NCI-H1048 (cell line): ENCODE results near the gene SMTN.

ENCODE experiments used
- DNase-seq: peaks from one replicate; lab custom pipeline; 2025; lab: John Stamatoyannopoulos, UW

SMTN gene

DNA sequence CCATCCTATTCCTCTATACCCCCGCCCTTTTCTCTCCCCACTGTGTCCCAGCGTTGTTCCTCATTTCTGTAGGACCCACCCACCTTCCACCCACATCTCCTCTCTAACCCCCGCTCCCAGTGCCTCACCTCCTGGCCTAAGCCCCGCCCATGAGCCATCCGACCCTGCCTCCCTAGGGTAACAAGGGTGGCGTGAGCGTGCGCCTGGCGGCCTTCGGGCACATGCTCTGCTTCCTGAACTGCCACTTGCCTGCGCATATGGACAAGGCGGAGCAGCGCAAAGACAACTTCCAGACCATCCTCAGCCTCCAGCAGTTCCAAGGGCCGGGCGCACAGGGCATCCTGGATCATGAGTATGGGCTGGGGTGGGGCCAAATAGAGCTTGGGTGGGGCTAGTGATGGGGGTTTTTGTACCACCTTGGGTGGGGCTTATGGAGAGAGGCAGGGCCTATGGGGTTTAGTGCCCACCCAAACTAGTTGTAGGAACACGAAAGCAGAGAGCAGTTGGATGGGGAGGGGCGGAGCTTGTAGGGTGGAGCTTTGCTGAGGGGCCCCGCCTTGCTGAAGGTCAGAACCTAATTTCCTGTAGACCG is 46.2 kb downstream of the SMTN start:
- DNase-seq = no peak

DNA sequence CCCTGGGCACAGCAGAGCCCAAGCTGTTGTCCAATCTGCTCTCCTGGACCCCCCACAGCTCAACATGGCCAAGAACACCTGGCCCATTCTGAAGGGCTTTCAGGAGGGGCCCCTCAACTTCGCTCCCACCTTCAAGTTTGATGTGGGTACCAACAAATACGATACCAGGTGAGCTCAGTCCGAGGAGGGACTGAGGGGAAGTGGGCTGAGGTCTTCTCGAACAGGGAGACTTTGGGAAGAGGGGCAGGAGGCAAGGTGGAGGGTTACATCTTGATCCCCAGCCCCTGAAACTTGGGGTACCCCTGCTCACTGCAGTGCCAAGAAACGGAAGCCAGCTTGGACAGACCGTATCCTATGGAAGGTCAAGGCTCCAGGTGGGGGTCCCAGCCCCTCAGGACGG is 47.0 kb downstream of the SMTN start:
- no peak for DNase-seq

DNA sequence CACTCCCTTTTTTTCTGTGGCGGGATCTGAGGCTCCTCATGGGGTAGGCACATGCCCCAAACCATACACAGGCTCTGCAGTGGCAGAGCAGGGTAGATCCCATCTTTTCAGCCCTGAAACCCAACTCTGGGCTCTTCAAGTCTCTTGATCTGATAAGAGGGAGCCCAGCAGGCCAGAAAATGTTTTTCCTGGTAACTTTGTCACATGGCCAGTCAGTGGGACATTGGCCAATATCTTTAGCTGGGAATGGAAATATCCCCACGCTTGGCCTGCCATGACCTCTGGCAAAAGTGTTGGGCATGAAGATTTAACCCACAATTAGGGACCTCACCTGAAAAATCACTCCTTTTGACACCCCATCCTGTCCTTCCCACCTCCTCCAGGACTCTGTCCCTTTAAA is 49.8 kb downstream of the SMTN start:
- no peak for DNase-seq

DNA sequence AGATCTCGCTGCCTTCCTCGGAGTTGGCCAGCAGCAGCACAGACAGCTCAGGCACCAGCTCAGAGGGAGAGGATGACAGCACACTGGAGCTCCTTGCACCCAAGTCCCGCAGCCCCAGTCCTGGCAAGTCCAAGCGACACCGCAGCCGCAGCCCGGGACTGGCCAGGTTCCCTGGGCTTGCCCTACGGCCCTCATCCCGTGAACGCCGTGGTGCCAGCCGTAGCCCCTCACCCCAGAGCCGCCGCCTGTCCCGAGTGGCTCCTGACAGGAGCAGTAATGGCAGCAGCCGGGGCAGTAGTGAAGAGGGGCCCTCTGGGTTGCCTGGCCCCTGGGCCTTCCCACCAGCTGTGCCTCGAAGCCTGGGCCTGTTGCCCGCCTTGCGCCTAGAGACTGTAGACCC is 52.8 kb downstream of the SMTN start:
- DNase-seq = no peak

DNA sequence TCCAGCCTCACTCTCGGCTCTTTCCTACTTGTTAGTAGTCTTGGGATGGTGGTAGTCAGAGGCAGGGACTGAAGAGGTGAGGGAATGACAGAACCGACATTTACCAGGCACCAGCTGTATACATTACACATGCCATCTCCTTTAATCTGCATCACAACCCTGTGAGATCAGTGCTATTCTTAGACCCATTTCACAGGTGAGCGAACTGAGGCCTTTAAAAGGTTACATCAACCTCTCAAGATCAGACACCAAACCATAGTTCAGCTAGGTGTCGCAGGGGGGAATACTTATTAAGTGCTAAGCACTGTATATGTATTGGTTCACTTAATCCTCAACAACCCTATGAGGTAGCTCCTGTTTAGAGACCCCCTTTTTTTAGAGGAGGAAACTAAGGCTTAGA is 53.6 kb downstream of the SMTN start:
- DNase-seq = no peak

DNA sequence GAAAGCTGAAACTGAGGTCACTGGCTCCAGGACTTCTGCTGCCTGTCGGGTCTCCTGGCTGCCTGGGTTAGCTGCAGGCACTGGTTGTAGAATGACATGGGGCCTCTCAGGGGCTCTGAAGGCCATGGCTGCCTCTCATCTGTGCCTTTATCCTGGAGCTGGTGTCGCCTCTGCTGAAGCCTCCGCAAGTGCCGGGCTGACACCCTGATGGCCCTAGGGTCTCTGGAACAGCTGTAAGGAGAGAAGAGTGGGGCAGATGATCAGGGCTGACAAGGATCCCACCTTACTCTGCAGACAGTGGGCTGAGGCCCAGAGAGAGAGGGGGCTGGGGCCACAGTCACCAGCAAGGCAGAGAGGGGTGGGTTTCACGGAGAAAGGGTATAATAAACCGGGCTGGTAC is 54.6 kb downstream of the SMTN start:
- DNase-seq = no peak

DNA sequence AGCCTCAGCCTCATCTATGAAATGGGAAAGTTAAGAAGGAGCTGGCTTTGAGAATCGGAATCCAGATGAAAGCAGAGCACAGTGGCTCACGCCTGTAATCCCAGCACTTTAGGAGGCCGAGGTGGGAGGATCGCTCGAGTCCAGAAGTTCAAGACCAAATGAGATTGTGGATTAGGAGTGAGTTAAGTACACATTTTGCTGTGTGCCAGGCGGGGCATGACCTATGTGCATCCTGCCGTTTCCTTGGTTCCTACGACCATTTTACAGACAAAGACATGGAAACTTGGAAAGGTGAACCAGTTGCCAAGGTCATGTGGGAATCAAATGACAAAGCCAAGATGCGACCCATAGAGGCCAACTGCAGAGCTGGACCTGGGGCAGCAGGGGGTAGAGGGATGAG is 55.0 kb downstream of the SMTN start:
- no peak for DNase-seq

DNA sequence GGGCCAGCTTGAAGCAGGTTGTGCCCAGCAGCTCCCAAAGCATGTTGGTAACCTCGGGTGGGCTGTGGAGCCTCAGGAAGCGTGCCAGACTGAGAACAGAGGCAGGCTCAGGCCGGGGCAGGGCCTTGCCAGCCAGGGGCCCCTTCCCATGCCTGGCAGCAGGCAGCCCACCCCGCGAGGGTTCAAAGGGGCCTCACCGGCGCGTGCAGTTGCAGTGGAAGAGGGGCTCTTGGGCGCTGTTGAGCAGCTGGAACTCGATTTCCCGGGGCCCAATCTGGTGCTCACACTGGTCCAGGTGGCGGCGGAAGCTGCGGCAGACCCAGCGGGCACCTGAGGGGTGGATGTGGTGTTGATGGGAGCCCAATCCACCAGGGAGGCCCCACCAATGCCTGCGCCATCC is 55.6 kb downstream of the SMTN start:
- DNase-seq = no peak

DNA sequence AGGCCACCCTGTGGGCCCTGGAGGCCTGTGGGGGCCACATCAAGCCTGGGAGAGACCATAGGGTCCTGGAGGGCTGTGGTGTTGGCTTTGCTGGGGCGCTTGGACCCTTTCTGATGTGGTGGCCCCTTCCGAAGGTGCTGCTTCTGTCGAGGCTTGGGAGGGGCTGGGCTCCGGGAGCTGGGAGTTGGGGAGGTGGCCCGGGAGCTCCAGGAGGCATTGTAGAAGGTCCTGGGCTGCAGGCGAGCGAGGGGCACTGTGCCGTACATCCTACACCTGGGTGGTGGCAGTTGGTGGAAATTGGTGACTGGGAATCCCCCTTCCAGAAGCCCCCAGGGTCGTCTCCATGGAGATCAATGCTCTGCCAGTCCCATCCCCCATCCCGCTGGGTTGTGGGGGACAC is 56.6 kb downstream of the SMTN start:
- no peak for DNase-seq

DNA sequence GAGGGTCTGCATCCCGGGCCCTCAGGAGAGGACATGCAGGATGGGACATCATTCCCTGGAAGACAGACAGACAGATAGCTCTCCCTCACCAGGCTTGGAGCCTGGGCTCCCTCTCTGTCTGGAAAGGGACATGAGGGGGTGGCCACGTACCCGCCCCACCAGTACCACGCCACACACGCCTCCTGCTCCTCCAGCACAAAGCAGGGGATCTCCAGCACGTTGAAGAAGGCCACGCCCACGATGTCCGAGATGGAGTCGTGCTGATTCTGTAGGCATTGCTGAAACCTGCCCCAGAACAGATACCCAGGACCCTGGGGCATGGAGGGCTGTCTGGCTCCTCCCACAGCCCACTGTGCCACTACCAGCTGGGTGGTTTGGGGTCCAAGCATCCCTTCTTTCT is 57.0 kb downstream of the SMTN start:
- DNase-seq = no peak

DNA sequence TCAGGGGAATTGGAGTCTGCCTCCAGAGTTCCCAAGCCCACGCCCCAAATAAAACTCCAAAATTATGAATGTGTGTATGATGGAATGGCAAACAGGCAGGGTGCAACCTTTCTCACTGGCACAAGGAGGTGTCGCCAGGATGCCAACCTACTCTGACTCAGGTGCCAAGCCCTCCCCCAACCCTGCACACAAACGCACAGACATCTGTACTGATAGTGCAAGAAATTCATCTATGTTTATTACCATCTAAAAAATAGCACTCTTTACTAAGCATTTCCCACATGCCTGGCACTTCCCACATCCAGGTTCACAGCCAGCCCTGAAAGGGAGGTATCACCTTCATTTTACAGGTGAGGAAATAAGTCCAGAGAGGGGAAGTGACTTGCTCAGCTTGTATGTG is 57.9 kb downstream of the SMTN start:
- no peak for DNase-seq

DNA sequence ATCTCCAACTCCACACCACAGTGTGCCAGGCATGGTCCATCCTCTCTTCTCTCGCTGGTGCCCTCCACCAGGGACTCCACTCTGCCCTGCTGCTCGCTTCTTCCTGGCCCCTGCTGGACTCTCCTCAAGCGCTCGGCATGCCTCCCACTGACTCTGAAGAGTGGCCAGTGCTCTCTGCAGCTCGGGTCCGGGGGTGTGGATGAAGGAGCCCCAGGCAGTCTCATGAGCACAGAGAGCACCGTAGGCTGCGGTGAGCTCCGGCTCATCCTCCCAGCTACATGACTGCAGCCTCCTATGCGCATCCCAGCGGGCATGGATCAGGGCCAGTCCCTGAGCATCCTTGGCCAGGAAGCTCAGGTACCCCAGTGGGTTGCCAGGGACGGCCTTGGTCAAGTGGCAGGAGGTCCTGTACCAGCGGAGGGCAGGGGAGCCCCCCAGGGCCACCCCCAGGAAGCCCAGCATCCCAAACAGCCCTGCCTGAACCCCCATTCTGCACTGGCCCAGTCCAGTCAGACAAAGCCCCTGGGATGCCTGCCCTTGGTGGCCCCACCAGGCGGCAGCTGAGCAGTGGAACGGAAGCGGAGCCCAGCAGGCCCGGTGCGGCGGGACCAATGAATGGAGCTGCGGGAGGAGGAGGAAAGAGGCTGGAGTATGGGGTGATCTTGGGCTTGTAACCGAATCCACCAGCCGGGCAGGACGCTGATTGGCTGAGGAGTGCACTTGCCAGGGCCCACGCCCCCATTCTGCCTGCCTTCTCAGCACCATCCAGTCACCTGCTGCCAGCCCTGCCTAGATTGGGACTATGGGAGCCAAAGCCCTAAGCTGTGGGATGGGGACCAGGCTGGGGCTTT is 59.0 kb downstream of the SMTN start, which contains the start of gene PLA2G3:
Gene PLA2G3 (minus strand): TSS at position 643 of the 851 bp plus-strand sequence. CDS start 154 bp downstream, at position 489.
- DNase-seq = no peak

DNA sequence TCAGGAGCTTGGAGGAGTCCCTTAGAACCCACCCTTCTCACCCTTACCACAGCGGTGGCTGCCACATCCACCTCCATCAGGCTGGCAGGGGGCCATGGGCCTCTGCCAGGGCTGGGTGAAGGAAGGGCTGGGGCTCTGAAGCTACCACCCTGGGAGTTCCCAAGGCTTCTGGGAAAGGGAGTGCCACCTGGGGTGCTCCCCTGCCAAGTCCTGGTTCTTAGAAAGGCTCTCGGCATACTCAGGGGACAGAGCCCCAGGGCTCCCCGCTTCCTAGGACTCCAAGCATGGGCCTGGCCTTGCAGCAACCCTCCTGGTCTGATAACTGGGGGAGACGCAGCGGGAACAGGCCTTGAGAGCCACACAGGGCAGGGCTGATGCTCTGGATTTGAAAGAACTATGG is 59.6 kb downstream of the SMTN start:
- no peak for DNase-seq

DNA sequence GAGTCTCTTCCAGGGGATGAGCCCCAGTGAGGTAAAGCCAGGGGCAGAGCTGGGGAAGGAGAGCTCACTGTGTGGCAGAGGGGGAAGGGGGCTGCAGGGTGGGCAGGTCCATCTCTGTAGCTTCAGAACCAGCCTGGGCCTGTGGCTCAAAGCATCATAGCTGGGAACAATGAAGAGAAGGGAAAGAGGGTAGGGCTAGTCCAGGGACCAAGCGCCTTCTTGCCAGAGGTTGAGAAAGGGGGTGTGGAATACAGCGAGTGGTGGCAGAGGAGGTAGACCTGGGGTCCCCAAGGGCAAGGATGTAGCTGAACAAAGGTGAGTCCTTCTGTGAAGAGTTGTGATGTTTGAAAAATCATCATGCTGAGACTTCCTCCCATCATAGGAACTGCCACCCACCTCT is 60.4 kb downstream of the SMTN start:
- DNase-seq = no peak

DNA sequence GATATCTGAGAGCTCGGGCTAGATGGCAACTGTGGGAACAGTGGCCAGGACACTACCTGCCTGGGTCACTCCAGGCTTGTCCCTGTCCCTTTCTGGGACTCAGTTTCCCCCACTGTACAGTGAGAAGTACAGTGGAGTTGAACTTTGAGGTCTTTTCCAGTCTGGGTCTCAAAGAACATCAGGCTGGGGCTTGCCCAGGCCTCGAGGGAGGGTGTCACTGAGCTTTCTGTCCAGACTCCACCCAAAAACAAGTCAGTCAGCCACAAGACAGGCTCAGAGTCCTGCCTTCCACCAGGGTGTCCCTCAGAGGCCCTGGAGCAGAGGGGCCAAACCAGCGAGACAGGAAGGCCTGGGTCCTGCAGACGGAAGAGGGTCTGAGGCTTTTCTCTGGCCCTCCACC is 61.2 kb downstream of the SMTN start:
- no peak for DNase-seq

DNA sequence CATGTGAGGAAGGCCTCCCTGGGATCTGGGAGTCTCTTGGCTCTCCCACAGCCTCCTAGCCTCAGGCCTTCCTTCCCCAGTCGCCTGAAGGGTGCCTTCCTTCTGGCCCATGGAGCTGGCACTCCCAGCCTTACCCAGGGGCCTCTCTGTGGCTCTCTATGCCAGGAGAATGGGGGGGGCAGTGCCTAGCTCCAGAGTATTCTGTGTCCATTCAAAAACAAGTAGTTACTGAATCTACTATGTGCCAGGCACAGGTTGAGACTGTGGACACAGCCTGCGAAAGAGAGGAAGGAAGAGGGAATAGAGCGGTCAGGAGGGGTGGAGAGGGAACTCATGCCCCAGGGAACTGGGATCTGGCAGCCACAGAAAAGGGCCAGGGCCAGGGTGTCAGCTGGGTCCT is 61.9 kb downstream of the SMTN start:
- no peak for DNase-seq

DNA sequence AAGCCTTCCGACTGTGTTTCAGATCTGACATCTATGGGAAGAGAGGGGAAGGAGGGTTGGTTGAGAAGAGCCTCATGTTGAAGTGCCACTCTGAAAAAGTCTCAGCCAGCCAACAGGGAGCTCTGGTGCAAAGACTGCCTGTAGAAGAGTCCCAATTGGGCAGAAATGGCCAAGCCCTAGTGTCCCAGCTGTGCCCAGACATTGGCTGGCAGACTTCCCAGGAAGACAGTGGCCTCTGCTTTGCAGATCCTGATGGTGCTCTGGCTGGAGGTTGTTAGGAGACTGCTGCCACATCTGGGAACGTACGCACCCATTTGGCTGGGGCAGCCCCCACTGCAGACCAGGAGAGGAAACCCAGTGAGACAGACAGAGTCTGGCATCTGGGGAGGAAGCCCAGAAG is 62.4 kb downstream of the SMTN start:
- DNase-seq = no peak

DNA sequence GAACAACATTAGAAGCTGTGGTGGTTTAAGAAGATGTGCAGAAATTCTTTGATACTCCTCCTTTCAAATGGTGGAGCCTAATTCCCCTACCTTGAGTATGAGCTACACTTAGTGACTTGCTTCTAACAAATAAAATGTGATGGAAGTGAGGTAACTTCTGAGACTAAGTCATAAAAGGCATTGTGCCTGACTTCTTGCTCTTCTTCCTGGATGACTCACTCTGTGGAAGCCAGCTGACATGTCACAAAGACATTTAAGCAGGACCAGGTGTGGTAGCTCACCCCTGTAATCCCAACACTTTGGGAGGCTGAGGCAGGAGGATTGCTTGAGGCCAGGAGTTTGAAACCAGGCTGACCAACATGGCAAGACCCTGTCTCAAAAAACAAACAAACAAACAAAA is 63.1 kb downstream of the SMTN start:
- DNase-seq = no peak

DNA sequence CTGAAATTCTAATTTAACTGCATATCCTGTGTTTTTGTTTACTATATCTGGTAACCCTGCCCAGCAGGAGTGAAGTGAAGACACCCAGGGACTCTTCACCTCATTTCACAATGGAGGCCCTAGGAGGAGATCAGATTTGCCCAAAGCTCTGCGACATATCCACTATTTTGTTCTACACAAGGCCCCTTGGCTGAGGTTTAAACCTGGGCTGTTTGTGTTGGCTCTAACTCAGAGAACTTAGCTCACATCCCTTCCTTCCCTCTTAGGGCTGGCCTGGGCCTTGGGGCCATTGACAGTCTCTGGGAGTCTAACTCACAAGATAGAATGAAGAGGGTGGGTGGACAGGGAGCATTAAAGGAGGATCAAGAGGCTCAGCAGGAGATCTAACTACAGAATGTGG is 67.4 kb downstream of the SMTN start:
- DNase-seq = no peak

DNA sequence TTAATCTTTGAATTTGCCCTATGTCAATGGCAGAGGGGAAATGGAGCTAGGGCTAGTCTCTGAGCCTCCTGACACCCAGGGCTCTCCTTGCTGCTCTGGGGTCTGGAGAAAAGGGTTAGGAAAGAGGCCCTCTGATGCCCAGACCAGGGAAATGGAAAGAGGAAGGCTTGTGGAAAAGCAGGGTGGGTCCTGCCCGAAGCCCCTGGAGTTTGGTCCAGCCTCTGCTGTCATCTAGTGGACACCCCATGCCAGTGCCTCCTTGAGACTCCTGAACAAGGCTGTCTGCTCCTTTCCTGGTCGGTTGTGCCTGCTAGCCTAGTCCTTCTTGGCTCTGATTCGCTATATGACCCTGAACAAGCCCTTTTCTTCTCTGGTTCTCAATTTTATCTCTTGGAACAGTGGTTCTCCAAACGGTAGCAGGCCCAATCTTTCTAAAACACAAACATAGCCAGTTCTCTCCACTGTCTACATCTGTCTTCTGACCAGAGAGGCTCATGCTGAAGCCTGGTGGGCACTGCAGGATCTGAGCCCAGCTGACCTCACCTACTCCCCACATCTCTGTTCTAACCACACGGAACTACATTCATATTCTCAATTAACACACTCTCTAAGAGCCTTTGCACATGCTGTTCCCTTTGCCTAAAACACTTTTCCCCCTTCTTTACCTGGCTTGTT is 68.0 kb downstream of the SMTN start:
- DNase-seq = no peak

DNA sequence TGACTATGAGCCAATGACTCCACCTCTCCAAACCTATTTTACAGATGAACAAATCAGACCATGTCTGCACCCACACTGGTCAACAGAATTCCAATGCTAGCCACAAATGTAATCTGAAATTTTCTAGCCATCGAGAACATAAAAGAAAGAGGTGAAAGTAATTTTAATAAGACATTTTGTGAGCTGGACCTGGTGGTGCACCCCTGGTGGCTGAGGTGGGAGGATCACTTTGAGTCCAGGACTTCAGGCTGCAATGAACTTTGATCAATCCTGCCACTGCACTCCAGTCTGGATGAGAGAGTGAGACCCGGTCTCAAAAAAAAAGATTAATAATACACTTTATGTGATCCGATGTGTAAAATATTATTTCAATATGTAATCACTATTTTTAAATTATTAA is 69.5 kb downstream of the SMTN start:
- no peak for DNase-seq

DNA sequence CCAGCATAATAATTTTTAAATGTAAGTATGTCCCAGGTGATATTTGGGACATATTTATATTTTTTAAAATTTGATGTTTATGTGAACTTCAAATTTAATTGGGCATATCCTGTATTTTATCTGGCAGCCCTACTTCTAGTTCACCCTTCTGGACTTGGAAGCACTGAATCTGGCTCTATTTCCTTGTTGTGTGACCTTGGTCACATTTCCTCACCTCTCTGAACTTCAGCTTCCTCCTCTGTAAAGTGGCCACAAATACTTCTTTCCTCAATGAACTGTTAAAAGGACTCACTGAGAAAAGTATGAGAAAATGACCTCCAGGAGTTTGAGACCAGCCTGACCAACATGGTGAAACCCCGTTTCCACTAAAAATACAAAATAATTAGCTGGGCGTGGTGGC is 70.8 kb downstream of the SMTN start:
- DNase-seq = no peak

DNA sequence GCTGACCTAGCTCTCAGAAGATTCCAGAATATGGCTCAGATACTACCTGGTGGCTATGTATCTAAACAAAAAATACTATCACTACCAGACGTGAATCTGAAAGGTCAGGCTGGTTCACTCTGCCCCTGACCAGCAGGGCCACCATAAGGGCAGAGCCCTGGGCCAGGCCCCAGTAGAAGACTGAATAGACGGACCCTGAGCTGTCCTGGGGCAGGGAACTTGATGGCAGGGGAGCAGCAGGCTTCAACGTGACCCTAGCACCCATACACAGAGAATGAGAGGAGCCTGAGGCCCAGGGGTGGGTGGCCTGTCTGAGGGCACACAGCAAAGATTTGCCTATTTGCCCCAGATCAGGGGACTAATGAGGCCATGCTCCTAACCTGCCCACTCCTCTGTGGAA is 72.2 kb downstream of the SMTN start:
- DNase-seq = no peak
